Keratinocyte (primary cell): Measurements from ENCODE around the gene PTCH2. TPM values are rescaled to one million over a fixed set of nuclear protein-coding genes. Genes with fewer than 3 reads are reported as not detected.

ENCODE experiments used
- DNase-seq: peaks from one replicate; pipeline ENCODE4 v3.0.0-alpha.2; 2011; ENCODE audit warnings: low read depth, missing footprints, low spot score
- FAIRE-seq: peaks from 2 replicates; lab custom pipeline; 2011; peaks lifted over from hg19 to GRCh38; lab: Jason Lieb, UNC
- H2AFZ ChIP-seq: 2 replicates; pipeline ENCODE4 v1.6.0; 2012; ENCODE audit warnings: low read length, control low read depth, inconsistent platforms; ENCODE audit not compliant: control insufficient read depth
- H3K27ac ChIP-seq: 2 replicates; pipeline ENCODE4 v1.5.1; 2011; ENCODE audit warnings: low read length; ENCODE audit not compliant: control insufficient read depth, insufficient read depth
- H3K27me3 ChIP-seq: 3 replicates; pipeline ENCODE4 v1.6.0; 2011; ENCODE audit warnings: low read length; ENCODE audit not compliant: control insufficient read depth, insufficient read depth; ENCODE audit errors: extremely low read depth
- H3K36me3 ChIP-seq, 2 experiments: 2 replicates in 1 of 2; 3 replicates in 1 of 2; pipeline ENCODE4 v1.5.1; 2011; ENCODE audit warnings: low read length in 2 of 2, mild to moderate bottlenecking in 1 of 2; ENCODE audit not compliant: control insufficient read depth in 2 of 2, insufficient read depth in 2 of 2; ENCODE audit errors: extremely low read depth in 1 of 2
- H3K4me1 ChIP-seq: 3 replicates; pipeline ENCODE4 v1.5.1; 2011; ENCODE audit warnings: low read length; ENCODE audit not compliant: control insufficient read depth, insufficient read depth; ENCODE audit errors: extremely low read depth
- H3K4me2 ChIP-seq: 3 replicates; pipeline ENCODE4 v1.6.0; 2011; ENCODE audit warnings: low read depth, low read length; ENCODE audit not compliant: control insufficient read depth, insufficient read depth; ENCODE audit errors: extremely low read depth
- H3K4me3 ChIP-seq, 3 experiments: fragments of 200-600 bp in 1 of 3; sonication (generic) in 1 of 3; 2 replicates in 2 of 3; 3 replicates in 1 of 3; pipeline ENCODE4 v1.5.1; 2011 to 2016; ENCODE audit warnings: low read length in 3 of 3, mild to moderate bottlenecking in 3 of 3, control low read depth in 2 of 3, inconsistent platforms in 1 of 3, low read depth in 1 of 3, mixed read lengths in 1 of 3, mixed run types in 1 of 3, moderate library complexity in 1 of 3; ENCODE audit not compliant: control insufficient read depth in 2 of 3, insufficient read depth in 2 of 3; ENCODE audit errors: extremely low read depth in 1 of 3
- H3K79me2 ChIP-seq: 2 replicates; pipeline ENCODE4 v1.6.0; 2012; ENCODE audit warnings: low read length; ENCODE audit not compliant: control insufficient read depth, insufficient read depth
- H3K9ac ChIP-seq: 3 replicates; pipeline ENCODE4 v1.6.0; 2011; ENCODE audit warnings: low read length; ENCODE audit not compliant: control insufficient read depth, insufficient read depth; ENCODE audit errors: extremely low read depth
- H3K9me1 ChIP-seq: 3 replicates; pipeline ENCODE4 v1.6.0; 2011; ENCODE audit warnings: low read length; ENCODE audit not compliant: control insufficient read depth, insufficient read depth; ENCODE audit errors: extremely low read depth
- H3K9me3 ChIP-seq: 2 replicates; pipeline ENCODE4 v1.5.1; 2012; ENCODE audit warnings: low read depth, low read length; ENCODE audit not compliant: control insufficient read depth
- H4K20me1 ChIP-seq: 3 replicates; pipeline ENCODE4 v1.6.0; 2011; ENCODE audit warnings: low read length; ENCODE audit not compliant: control insufficient read depth, insufficient read depth; ENCODE audit errors: extremely low read depth
- EZH2 ChIP-seq: IDR thresholded peaks from one replicate; pipeline ENCODE4 v1.6.1; 2012; ENCODE audit warnings: inconsistent platforms, mild to moderate bottlenecking, low read length, moderate library complexity
- dilution Hi-C: fragments of 300-500 bp; cut with MboI; formaldehyde crosslinking; loops from one replicate; pipeline ENCODE4 v1.7.0; 2020; ENCODE audit warnings: low sequenced_read_pairs; ENCODE audit not compliant: extremely low pct_ligation_motif_present
- polyA plus RNA-seq, 5 experiments: library from polyadenylated mRNA; depleted of rRNA in 3 of 5; stranded (reverse) in 3 of 5; stranded (forward) in 1 of 5; unstranded in 1 of 5; fragments of >200 nt; gene quantifications; 1 replicate in 1 of 5; 2 replicates in 3 of 5; 3 replicates in 1 of 5; pipeline versions ENCODE4 v1.2.1 to v1.2.3, GENCODE V29; 2011 to 2012; ENCODE audit warnings: missing spikeins in 2 of 5, low read depth in 1 of 5, low replicate concordance in 1 of 5
- TF ChIP-seq, protein P1 (sequence below), 3 experiments: IDR thresholded peaks in 1 of 3; conservative IDR thresholded peaks in 1 of 3; optimal IDR thresholded peaks in 1 of 3; 2 replicates in 2 of 3; 3 replicates in 1 of 3; pipeline versions ENCODE3 to v1.5.1; 2011; ENCODE audit warnings: low read length in 3 of 3, mild to moderate bottlenecking in 3 of 3, moderate library complexity in 2 of 3, control low read depth in 1 of 3, inconsistent platforms in 1 of 3; ENCODE audit not compliant: insufficient read depth in 2 of 3; ENCODE audit errors: extremely low read depth in 1 of 3

Gene PTCH2
- polyA plus RNA-seq, 1 donor (not counting 4 experiments of a cell fraction or from before 2014, with no cell fraction given), result 0.01 TPM

DNA sequence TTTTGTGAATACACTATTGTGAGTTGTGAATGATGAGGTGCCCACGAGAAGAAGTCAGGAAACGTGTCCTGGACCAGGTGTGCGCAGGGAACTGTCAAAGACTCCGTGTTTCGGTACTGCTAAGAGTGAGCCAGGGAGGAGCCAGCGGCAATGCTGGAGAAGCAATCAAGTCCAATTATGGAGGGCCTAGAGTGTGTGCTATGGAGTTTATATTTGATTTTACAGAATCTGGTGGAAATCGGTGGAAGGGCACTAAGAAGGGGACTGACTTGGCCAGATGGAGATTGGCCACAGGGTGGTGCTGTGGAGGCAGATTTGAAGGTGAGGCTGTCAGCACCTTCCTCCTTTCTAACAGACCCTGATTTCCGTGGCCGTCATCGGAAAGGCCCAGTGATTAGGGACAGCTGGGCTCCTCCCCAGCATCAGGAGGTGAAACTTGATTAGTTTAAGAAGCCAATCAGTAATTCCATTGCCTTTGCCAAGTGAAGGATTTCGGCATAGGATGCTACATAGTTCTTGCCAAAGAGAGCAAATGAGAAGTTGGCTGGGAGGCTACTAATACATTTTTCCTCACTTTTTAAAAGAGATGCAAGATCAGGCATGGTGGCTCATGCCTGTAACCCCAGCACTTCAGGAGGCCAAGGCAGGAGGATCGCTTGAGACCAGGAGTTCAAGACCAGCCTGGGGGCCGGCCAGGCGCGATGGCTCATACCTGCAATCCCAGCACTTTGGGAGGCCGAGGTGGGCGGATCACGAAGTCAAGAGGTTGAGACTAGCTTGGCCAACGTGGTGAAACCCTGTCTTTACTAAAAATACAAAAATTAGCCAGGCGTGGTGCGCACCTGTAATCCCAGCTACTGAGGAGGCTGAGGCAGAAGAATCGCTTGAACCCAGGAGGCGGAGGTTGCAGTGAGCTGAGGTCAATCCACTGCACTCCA, 7.0 kb downstream of the PTCH2 start:
- H3K9me3 ChIP-seq, result no peaks in the 10 kb centered on the region
- H3K27ac ChIP-seq, result no peak overlapping the region
- no peaks in the 10 kb centered on the region for H3K9me1 ChIP-seq
- H3K36me3 ChIP-seq, result no peaks in the 10 kb centered on the region
- no peaks in the 10 kb centered on the region for H3K79me2 ChIP-seq
- H3K4me3 ChIP-seq, result no peak overlapping the region
- no peaks in the 10 kb centered on the region for H3K27me3 ChIP-seq
- H3K4me1 ChIP-seq, result no peaks in the 10 kb centered on the region
- DNase-seq, result no peak
- H2AFZ ChIP-seq, result no peak overlapping the region
- no peak overlapping the region for H3K4me2 ChIP-seq
- TF ChIP-seq EZH2, result no peak
- TF ChIP-seq, protein P1, sequence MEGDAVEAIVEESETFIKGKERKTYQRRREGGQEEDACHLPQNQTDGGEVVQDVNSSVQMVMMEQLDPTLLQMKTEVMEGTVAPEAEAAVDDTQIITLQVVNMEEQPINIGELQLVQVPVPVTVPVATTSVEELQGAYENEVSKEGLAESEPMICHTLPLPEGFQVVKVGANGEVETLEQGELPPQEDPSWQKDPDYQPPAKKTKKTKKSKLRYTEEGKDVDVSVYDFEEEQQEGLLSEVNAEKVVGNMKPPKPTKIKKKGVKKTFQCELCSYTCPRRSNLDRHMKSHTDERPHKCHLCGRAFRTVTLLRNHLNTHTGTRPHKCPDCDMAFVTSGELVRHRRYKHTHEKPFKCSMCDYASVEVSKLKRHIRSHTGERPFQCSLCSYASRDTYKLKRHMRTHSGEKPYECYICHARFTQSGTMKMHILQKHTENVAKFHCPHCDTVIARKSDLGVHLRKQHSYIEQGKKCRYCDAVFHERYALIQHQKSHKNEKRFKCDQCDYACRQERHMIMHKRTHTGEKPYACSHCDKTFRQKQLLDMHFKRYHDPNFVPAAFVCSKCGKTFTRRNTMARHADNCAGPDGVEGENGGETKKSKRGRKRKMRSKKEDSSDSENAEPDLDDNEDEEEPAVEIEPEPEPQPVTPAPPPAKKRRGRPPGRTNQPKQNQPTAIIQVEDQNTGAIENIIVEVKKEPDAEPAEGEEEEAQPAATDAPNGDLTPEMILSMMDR (optimal IDR thresholded peaks at IDR 0.05 in 1 of 3, IDR thresholded peaks at IDR 0.05 in 1 of 3, conservative IDR thresholded peaks at IDR 0.05 in 1 of 3; ENCODE audit: extremely low read depth in 1 of 3, insufficient read depth in 2 of 3, low read length in 3 of 3), result peak; percentile 89 to 97 (median 95)
- dilution Hi-C loops, result no loop called here
- H3K9ac ChIP-seq, result no peak overlapping the region
- H4K20me1 ChIP-seq, result no peaks in the 10 kb centered on the region
- peak; percentile 89 for FAIRE-seq

DNA sequence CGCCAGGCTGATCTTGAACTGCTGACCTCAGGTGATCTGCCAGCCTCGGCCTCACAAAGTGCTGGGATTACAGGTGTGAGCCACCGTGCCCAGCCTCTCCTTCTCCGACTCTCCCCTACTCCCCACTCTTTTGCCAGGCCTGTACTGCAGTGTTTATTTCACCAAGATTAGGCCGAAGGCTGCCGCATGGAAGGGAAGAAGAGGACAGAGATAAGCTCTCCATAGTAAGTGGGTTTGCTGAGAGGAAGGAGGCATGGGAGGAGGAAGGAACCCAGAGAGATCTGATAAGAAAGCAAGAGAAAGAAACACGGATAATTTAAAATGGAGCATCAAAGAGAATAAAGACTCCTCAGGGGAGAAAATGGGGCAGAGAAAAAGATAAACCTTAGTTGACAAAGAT, 8.7 kb downstream of the PTCH2 start:
- Histone ChIP-seq H3K79me2 (no peaks in the 10 kb centered on the region), H3K9ac (no peak overlapping the region), H3K9me3 (no peaks in the 10 kb centered on the region), H3K4me1 (no peaks in the 10 kb centered on the region), H4K20me1 (no peaks in the 10 kb centered on the region), H3K9me1 (no peaks in the 10 kb centered on the region), H2AFZ (no peak overlapping the region), H3K36me3 (no peaks in the 10 kb centered on the region), H3K27me3 (peaks cover 3% of the 10 kb centered on the region), H3K27ac (no peak overlapping the region), H3K4me2 (no peak overlapping the region), H3K4me3 (no peak overlapping the region)
- dilution Hi-C loops, result no loop called here
- FAIRE-seq (no peak), DNase-seq (no peak)
- TF ChIP-seq, protein P1 (optimal IDR thresholded peaks at IDR 0.05 in 1 of 3, IDR thresholded peaks at IDR 0.05 in 1 of 3, conservative IDR thresholded peaks at IDR 0.05 in 1 of 3; ENCODE audit: extremely low read depth in 1 of 3, insufficient read depth in 2 of 3, low read length in 3 of 3), result no peak
- no peak for TF ChIP-seq EZH2
